ENCODE results near the gene ATP5F1E.

- TF ChIP-seq, protein P1, sequence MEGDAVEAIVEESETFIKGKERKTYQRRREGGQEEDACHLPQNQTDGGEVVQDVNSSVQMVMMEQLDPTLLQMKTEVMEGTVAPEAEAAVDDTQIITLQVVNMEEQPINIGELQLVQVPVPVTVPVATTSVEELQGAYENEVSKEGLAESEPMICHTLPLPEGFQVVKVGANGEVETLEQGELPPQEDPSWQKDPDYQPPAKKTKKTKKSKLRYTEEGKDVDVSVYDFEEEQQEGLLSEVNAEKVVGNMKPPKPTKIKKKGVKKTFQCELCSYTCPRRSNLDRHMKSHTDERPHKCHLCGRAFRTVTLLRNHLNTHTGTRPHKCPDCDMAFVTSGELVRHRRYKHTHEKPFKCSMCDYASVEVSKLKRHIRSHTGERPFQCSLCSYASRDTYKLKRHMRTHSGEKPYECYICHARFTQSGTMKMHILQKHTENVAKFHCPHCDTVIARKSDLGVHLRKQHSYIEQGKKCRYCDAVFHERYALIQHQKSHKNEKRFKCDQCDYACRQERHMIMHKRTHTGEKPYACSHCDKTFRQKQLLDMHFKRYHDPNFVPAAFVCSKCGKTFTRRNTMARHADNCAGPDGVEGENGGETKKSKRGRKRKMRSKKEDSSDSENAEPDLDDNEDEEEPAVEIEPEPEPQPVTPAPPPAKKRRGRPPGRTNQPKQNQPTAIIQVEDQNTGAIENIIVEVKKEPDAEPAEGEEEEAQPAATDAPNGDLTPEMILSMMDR (IDR thresholded peaks at IDR 0.05), result no peak
- no peak for TF ChIP-seq POLR2A (IDR thresholded peaks at IDR 0.05)
Observed at GRCh38 chr20:59069026-59069425, 36.9 kb upstream of the ATP5F1E start.

Measured in transverse colon (tissue), 3 donors.